ENCODE results near the gene COG5.

Gene COG5

DNA sequence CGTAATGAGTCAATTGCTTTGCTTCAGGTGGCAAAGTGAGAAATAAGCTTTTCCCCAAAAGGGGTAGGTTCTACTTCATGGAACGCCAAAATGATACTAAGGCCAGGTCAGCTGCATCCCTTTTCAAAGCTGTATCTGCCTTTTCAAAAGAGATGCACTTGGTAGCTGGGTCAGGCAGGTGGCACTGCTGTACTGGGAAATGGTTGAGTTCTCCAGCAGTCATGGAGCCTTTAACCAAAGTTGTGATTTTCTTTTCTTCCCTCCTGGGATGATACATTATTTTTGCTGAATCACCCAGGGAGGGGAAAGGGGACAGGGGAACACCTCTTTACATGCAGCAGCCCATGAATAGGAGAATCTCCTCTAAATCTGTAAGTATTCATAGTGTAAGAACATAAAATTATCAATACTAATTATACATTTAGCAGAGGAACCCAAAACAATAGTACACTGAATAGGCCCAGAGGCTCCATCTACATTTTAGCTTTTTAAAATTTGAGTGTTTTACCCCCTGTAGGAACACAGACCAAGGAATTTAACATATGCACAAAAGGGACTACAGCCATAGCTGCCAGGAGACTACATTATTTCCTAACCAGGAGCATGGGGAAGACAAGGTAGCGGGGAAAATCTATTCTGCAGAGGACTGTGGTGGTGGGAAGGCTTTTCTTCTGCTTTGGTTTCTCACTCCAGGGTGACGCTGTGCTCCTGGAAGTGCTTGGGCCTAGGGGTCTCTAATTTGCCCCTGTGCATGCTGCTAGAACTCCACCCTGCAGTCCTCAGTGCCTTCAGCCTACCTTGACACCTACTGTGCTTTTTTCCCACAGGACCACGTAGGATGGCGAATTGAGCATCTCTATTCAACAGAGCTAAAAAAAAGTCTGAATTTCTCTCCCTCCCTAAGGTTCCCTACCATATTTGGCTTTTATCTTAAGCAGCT, 100.3 kb downstream of the COG5 start:
- peak; percentile 84 for DNase-seq (ENCODE audit: low spot score)

DNA sequence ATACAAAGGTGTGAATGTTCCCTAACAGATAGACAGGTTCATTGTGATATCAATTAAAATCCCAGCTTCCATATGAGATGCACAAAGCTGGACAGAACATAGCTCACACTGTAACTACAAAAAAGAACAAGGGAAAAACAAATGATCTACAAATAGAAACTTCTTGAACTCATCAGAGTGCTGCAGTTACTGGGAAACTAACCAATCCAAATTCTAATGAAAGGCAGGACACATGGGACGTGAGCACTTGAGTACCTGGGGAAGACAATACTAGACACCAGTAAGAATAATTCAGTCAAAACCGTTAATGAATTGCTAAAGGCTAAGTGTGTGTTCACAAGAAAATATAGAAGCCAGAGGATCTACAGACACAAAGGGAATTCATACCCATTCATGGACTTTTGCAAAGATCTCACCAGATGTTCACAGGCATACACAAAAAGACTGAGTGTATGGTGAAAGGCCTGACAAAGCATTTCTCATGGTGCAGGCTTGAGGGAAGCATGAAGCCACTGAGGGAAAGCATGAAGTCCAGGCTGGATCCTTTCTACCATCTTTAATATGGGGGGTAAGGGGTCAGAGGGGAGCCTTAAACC, 101.7 kb downstream of the COG5 start:
- DNase-seq (ENCODE audit: low spot score): peak; percentile 24

DNA sequence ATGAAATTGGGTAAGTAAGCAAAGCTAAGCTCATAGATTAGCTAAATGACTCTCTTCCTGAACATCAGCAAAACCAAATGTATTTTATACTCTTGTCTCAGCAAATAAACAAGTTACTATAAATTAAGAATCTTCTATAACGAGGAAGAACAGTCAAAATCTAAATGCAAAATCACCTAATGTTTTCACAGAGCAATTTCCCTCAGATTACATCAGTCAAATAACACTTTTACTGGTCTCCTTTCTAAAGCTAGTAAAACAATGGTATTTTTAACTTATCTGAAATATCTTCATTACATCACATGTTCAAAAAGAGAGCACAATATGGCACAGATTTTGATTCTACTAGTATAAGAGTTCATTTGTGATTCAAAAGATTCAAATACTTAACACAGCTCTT, 110.3 kb downstream of the COG5 start:
- no peak for DNase-seq (ENCODE audit: low spot score)

DNA sequence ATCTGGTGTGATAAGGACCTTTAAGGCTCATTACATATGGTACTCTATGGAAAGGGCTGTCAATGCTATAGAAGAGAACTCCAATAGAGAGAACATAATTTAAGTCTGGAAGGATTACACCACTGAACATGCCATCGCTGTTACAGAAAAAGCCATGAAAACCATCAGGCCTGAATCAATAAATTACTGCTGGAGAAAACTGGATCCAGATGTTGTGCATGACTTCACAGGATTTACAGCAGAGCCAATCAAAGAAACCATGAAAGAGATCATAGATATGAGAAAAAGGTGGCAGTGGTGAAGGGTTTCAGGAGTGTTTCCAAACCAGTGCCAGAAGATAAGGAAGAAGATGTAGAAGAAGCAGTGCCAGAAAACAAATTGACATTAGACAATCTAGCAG, 112.8 kb downstream of the COG5 start:
- DNase-seq (ENCODE audit: low spot score): no peak

DNA sequence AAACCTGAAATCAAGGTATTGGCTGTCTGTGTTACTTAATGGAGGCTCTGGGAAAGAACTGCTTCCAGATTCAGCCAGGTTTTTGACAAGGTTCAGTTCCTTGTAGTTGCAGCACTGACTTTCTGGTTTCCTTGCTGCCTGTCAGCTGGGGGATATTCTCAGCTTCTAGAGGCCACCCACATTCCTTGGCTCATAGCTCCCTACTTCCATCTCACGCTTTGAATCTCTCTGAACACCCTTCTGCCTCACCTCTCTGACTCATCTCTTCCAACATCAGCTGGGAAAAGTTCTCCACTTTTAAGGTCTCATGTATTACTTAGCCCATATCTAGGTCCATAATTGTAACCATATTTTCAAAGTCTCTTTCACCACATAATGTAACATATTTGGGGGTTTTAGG, 116.7 kb downstream of the COG5 start:
- DNase-seq (ENCODE audit: low spot score): no peak

DNA sequence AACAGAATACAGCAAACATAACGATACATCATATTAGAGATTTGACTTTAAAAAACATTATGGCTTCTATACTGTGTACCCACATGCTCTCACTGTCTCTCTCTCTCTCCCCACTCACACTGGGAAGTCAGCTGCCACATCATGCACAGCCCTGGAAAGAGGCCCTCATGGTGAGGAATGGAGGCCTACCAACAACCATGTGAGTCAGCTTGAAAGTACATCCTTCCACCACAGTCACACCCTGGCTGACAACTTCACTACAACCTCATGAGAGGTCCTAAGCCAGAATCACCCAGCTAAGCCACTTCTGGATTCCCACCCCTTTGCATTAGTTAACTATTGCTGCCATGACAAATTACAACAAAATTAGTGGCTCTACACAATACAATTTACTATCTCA, 117.2 kb downstream of the COG5 start:
- DNase-seq (ENCODE audit: low spot score): no peak

DNA sequence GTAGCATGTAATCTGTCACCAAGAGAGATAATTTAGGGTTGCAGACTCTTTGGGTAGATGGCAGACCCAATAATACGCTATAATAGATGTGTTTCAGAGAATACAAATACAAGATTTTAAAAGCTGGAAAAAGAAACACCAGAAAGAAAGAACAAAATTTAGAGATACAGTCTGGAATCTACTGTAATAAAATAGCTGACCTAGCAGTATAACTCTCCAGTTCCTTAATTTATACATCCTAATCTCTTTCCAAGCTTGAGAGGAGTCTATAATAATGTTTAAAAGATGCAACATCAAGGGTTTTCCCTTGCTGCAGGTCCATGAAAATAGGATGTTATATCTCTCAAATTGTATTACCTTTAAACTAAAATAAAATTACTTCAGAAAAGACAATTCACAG, 121.0 kb downstream of the COG5 start:
- DNase-seq (ENCODE audit: low spot score): no peak

DNA sequence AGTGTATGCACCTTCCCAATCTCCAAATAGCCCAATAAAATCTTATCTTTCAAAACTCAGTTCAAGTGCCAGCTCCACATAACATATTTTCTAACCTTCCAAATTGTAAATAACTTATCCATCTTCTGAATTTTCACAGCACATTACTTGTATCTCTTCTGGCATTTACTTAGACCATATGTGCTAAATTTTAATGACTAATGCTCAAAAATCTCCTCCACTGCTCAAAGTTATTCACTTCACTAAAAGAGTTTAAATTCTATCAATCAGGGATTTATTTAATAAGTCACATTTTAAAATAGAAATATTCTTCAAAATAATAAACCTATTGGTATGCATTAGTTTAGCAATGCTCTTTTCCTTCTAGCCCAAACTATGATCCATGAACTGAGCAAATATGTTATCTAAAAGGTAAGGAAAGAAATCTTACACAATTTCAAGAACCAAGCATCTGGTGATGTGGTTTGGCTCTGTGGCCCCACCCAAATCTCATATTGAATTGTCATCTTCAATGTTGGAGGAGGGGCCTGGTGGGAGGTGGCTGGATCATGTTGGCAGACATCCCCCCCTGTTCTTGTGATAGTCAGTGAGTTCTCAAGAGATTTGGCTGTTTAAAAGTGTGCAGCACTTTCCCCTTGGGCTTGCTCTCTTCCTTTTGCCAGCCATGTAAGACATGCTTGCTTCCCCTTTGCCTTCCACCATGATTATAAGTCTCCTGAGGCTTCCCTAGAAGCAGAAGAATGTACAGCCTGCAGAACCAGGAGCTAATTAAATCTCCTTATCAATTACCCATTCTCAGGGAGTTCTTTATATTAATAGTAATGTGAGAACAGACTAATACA, 121.9 kb downstream of the COG5 start:
- no peak for DNase-seq (ENCODE audit: low spot score)

DNA sequence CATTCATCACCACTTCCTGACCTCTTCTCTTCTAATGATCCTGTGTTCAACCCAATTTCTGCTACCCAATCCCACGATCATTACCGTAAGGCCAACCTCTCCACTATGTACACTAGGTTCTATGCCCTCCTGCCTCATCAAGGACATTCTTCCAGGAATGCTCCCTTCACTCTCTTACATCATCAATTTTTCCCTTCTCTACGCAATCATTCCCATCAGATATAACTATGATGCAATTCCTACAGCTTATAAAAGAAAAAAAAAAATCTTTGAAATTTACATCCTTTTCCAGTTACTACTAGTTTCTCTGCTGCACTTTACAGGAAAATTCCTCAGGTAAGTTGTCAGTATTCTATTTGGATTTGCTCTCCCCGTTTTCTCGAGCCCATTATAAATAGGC, 124.7 kb downstream of the COG5 start:
- DNase-seq (ENCODE audit: low spot score): no peak

DNA sequence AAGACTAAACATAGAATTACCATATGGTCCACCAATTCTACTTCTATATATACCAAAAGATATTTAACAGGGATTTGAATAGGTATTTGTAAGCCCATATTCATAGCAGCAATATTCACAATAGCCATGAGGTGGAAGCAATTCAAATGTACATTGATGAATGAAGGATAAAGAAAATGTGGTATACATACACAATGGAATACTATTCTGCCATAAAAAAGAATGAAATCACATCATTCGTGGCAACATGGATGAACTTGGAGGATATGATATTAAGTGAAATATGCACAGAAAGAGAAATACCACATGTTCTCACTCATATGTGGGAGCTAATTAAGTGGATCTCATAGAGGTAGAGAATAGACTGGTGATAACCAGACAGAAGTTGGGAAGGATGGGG, 128.0 kb downstream of the COG5 start:
- no peak for DNase-seq (ENCODE audit: low spot score)

DNA sequence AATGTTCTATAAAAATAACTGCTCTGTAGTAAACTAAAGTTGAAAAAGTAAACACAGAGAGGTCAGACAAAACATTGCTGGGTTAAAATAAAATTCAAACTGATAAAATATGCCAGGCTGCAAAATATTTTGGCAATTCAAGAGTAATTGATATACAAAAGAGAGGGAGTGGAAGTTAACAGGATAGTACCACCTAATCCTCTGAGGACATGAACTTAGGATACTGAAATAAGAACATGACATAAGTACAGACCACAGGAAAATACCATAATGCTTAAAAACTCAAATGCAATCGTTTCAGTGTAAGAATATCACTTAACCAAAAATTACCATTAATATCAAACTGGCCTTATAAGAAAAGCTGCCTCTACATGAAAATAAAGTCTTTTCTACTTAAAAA, 131.5 kb downstream of the COG5 start:
- DNase-seq (ENCODE audit: low spot score): no peak

DNA sequence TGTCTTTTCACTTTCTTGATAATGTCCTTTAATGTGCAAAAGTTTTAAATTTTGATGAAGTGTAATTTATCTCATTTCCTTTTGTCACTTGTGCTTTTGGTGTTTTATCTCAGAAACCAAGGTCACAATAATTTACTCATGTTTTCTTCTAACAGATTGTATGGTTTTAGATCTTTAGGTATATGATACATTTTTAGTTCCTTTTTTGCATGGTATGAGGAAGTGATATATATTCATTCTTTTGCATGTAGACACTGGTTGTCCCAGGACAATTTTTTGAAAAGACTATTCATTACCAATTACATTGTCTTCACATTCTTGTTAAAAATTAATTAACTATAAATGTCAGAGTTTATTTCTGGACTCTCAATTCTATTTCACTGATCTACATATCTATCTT, 133.7 kb downstream of the COG5 start:
- DNase-seq (ENCODE audit: low spot score): no peak

DNA sequence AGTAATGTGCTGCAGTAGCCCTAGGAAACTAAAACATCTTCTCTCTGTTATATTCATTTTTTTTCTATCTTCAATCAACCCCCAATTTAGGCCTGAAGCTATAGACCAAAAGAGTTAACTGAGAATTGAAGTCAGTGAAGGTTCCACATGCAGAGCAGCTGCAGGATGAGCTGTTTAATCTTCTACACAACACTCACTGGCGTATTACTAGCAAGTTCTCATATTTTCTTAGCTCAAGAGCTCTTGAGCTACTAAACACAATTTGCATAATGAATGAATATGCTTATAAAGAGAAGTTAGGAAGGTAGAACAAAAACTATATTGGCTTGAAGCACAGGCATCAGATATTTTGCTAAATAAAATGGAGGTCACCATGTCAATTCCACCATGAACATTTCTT, 135.1 kb downstream of the COG5 start:
- DNase-seq (ENCODE audit: low spot score): no peak

DNA sequence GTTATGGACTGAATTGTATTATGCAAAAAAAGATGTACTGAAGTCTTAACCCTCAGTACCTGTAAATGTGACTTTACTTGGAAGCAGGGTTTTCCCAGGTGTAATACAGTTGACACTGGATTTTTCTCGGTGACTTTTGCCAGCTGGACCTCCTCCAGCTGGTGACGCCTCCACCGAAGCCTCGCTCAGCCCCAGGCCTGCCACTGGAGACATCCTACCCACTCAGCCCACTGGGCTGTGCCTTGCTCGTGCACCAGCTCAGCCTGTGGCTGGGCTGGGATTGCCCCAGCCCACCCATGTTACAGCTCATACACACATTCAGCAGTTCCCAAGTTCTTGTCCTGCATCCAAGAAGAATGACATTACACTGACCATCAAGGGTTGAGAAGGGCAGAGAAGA, 136.3 kb downstream of the COG5 start:
- DNase-seq (ENCODE audit: low spot score): no peak

DNA sequence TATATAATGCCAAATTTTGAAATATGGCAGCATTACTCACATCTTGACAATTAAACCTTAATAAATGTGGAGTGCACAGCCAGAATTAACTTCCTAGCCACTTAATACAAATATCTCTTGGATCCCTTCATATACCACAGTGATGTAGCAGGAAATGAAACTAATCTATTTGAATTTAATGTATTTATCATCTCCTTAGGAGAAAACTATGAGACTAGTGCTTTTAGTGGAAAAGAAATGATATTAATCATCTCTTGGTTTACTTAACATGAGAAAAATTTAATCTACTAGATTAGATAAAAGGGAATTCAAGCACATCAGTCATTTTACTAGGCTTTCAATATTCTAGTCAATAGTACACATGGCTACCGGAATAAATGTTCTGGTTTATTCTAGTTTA, 149.5 kb downstream of the COG5 start:
- DNase-seq (ENCODE audit: low spot score): no peak

DNA sequence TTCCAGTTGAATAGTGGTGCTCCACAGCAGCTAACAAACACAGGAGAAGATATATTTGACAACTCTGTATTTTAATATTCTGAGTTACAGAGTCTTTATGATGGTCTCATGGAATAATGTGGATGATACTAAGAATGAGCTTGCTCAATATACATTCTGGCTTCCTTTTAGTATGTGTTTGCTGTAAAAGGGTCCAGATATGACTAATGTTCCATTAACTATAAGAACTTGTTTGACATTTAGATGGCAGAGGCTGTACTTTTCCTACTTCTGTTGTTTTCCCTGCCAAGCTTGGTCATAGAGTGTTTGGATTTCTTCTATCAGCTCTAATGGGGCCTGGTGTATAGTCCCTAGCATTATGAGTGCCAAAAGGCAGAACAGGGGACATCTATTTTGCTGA, 155.4 kb downstream of the COG5 start:
- DNase-seq (ENCODE audit: low spot score): no peak

DNA sequence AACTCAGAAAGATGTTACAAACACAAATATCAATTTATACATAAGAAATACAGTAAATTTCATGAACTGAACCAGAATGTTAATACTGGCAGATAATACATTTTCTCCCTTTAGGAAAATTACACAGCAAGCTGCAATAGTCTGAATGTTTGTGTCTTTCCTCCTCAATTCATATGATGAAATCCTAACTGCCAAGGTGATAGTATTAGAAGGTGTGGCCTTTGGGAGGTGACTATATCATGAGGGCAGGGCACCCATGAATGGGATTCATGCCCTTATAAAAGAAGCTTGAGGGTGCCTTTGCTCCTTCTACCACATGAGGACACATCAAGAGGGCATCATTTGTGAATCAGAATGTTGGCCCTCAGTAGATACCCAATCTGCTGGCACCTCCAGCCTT, 158.2 kb downstream of the COG5 start:
- DNase-seq (ENCODE audit: low spot score): no peak

DNA sequence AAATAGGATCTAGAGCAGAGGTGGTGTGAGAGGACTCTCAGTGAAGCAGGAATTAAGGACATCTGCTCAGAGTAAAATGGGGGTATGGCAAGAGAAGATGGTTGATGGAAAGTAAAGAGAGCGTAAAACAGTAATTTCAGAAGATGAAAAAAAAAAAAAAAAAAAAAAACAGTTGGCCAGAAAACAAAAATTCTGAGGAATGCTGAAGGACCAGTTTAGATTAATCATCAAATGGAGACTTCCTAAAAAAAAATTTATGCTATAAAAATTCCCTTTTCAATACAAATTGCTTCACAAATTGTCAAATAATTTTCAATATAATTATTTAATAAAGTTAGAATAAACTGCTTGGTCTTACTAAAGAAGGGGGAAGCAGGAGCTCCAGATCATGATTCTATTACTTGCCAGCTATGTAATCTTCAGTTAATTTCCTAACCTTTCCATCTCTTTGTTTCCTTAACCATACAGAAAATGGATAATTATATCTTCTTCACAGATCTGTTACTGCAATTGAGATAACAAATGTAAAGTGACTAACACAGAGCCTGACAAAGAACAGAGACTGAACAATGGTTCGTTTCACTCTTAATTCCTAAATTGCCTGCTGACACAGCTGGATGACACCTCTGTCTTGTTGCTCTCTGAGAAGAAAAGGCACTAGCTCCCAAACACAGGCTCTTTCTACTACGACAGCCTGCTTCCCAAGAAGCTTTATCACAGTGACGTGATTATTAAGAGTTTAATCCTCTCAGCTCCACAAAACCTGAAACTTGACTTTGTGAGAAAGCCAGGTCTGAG, 158.8 kb downstream of the COG5 start:
- no peak for DNase-seq (ENCODE audit: low spot score)

DNA sequence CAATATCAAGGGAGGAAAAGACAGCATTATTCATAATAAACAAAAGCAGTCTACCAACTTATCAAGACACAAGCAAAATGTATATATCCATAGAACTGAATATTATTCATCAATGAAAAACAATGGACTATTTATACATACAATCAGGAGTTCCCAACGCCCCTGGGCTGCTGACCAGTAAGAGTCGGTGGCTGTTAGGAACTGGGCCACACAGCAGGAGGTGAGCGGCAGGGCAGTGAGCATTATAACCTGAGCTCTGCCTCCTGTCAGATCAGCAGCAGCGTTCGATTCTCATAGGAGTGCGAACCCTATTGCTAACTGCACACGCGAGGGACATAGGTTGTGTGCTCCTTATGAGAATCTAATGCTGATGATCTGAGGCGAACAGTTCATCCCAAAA, 165.6 kb downstream of the COG5 start:
- no peak for DNase-seq (ENCODE audit: low spot score)

DNA sequence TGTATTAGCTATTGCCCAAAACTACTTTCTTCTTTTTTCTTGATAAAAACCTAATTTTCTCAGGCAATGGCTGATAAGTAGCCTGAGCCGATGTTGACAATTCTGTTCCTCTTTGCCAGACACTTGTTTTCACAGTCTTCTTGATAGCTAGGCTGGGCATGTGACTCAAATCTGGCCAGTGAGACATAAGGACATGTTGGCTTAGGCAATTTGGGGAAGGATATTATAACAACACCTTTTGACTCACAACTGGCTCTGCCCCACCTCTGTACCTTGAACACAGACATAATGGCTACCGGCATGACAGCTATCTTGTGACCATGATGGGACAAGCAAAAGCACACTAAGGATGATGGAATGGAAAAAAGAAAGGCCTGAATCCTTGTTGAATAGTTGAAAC, 166.7 kb downstream of the COG5 start:
- DNase-seq (ENCODE audit: low spot score): no peak

DNA sequence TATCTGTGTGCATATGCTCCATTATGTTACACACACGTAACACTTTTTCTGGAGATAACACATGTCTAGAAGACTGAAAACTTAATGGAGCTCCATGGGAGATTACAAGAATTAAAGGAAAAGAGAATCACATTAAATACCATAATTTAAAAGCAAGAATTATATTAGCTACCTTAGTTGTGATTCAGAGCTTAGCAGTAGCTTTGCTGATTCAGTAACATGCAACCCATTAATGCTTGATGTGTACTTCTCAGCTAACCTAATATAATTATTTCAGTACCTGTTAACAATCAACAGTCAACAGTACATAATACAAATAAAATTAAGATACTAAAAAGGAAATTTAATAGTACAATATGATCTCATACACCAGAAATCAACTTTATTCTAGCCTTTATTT, 167.6 kb downstream of the COG5 start:
- no peak for DNase-seq (ENCODE audit: low spot score)

DNA sequence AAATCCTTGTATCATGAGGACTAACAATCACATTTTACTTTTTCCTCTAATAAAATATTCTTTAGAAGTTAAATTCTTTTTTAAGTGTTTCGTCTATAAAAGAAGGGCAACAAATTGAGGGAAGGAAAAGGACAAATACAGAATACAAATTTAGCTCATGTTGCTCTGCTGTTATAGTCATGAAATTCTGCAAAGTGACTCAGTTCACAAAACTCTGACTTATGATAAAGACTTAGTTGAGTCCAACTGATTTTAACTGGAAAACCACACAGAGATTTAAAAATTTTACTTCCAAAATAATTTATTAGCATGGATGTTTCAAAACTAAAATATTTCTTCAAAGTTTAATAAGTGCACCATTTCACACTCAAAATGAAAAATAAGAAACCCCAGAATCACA, 168.9 kb downstream of the COG5 start:
- no peak for DNase-seq (ENCODE audit: low spot score)
